Measurements from ENCODE around the gene ARL13B. TPM values are rescaled to one million over a fixed set of nuclear protein-coding genes. Genes with fewer than 3 reads are reported as not detected.

Gene ARL13B
- total and polyA plus RNA-seq, 2 donors (not counting 3 experiments of a cell fraction or from before 2014, with no cell fraction given), result 3.8 to 8.6 TPM

- POLR2A ChIA-PET, result no interaction called here
- Histone ChIP-seq H2AFZ (ENCODE audit: low read depth, low read length) (peak overlapping the region; percentile 44), H3K27me3 (ENCODE audit: control insufficient read depth in 2 of 2, insufficient read depth in 2 of 2, low read length in 2 of 2) (no peaks in the 10 kb centered on the region), H3K27ac (ENCODE audit: insufficient read depth, low read depth, low read length) (no peak overlapping the region), H3K4me1 (ENCODE audit: control insufficient read depth, extremely low read depth, insufficient read depth, low read length) (peaks cover 7% of the 10 kb centered on the region), H3K36me3 (ENCODE audit: control insufficient read depth in 2 of 2, extremely low read depth in 1 of 2, insufficient read depth in 2 of 2, low read length in 2 of 2) (peaks cover 0 to 6% of the 10 kb centered on the region in 2 experiments), H4K20me1 (replicated peaks; ENCODE audit: control insufficient read depth, extremely low read depth, insufficient read depth, low read length) (no peaks in the 10 kb centered on the region), H3K4me3 (replicated peaks in 1 of 3; ENCODE audit: insufficient read depth in 1 of 3, low read depth in 1 of 3, low read length in 3 of 3) (no peak overlapping the region), H3K79me2 (ENCODE audit: control insufficient read depth, insufficient read depth, low read length) (no peaks in the 10 kb centered on the region), H3K9me3 (replicated peaks; ENCODE audit: control insufficient read depth, insufficient read depth, low read length) (no peaks in the 10 kb centered on the region), H3K4me2 (ENCODE audit: insufficient read depth, low read length) (peak overlapping the region; percentile 24), H3K9ac (replicated peaks; ENCODE audit: extremely low read depth, insufficient read depth, low read length) (no peak overlapping the region), H3K9me1 (replicated peaks; ENCODE audit: control insufficient read depth, extremely low read depth, insufficient read depth, low read length) (no peaks in the 10 kb centered on the region)
- dilution Hi-C loops (cut with MboI; ENCODE audit: extremely low pct_ligation_motif_present, low sequenced_read_pairs) (no loop called here), intact Hi-C loops (cut with micrococcal nuclease) (no loop called here)
- DNase-seq (ENCODE audit: low read depth, low spot score), result peak; percentile 5
- FAIRE-seq, result no peak
- TF ChIP-seq POLR2AphosphoS5 (IDR thresholded peaks at IDR 0.05; ENCODE audit: insufficient read depth, low read depth, low read length), result no peak
- no peak for TF ChIP-seq JUN (IDR thresholded peaks at IDR 0.05; ENCODE audit: borderline replicate concordance, insufficient read depth, insufficient read length, low read depth)
- TF ChIP-seq MYC (IDR thresholded peaks at IDR 0.05; ENCODE audit: low read depth, low read length), result no peak
- TF ChIP-seq EZH2 (IDR thresholded peaks at IDR 0.05; ENCODE audit: borderline replicate concordance, low read depth, low read length, severe bottlenecking), result no peak
- TF ChIP-seq GATA2 (IDR thresholded peaks at IDR 0.05; ENCODE audit: insufficient read depth, insufficient read length, low read depth, low read length), result no peak
- TF ChIP-seq FOS (IDR thresholded peaks at IDR 0.05; ENCODE audit: borderline replicate concordance, insufficient read depth, low read length), result no peak
- no TSS peak for BruUV-seq (replicated peaks)
- CTCF ChIA-PET, result interaction anchor here (2.2 kb wide), 1 partner anchor 29 kb away, joined by 7 read pairs; no protein-coding TSS in a partner anchor
Measured at GRCh38 chr3:94098452-94098851, 118.5 kb downstream of the ARL13B start.

GRCh38 chr3:94099311-94099710, 119.4 kb downstream of the ARL13B start:
- TF ChIP-seq FOS (IDR thresholded peaks at IDR 0.05; ENCODE audit: borderline replicate concordance, insufficient read depth, low read length) (no peak), CTCF (IDR thresholded peaks at IDR 0.05; ENCODE audit: extremely low read depth in 1 of 2, insufficient read depth in 1 of 2, low read depth in 1 of 2, low read length in 2 of 2) (no peak), POLR2AphosphoS5 (IDR thresholded peaks at IDR 0.05; ENCODE audit: insufficient read depth, low read depth, low read length) (no peak), JUN (IDR thresholded peaks at IDR 0.05; ENCODE audit: borderline replicate concordance, insufficient read depth, insufficient read length, low read depth) (no peak), EZH2 (IDR thresholded peaks at IDR 0.05; ENCODE audit: borderline replicate concordance, low read depth, low read length, severe bottlenecking) (no peak), MYC (IDR thresholded peaks at IDR 0.05; ENCODE audit: low read depth, low read length) (no peak), GATA2 (IDR thresholded peaks at IDR 0.05; ENCODE audit: insufficient read depth, insufficient read length, low read depth, low read length) (no peak), MAX (IDR thresholded peaks at IDR 0.05; ENCODE audit: insufficient read depth, insufficient read length) (no peak), POLR2A (IDR thresholded peaks at IDR 0.05; ENCODE audit: low read depth, low read length) (no peak)
- no peak overlapping the region for H3K27ac ChIP-seq (ENCODE audit: insufficient read depth, low read depth, low read length)
- no peak overlapping the region for H3K9ac ChIP-seq (replicated peaks; ENCODE audit: extremely low read depth, insufficient read depth, low read length)
- no peaks in the 10 kb centered on the region for H3K9me1 ChIP-seq (replicated peaks; ENCODE audit: control insufficient read depth, extremely low read depth, insufficient read depth, low read length)
- POLR2A ChIA-PET, result no interaction called here
- no peaks in the 10 kb centered on the region for H3K27me3 ChIP-seq (ENCODE audit: control insufficient read depth in 2 of 2, insufficient read depth in 2 of 2, low read length in 2 of 2)
- H3K4me3 ChIP-seq (replicated peaks in 1 of 3; ENCODE audit: insufficient read depth in 1 of 3, low read depth in 1 of 3, low read length in 3 of 3), result no peak overlapping the region
- BruUV-seq (replicated peaks), result no TSS peak
- DNase-seq (ENCODE audit: low read depth, low spot score) (no peak), FAIRE-seq (no peak)
- H3K4me1 ChIP-seq (ENCODE audit: control insufficient read depth, extremely low read depth, insufficient read depth, low read length), result peaks cover 7% of the 10 kb centered on the region
- no peaks in the 10 kb centered on the region for H3K79me2 ChIP-seq (ENCODE audit: control insufficient read depth, insufficient read depth, low read length)
- H3K9me3 ChIP-seq (replicated peaks; ENCODE audit: control insufficient read depth, insufficient read depth, low read length), result no peaks in the 10 kb centered on the region
- dilution Hi-C loops (cut with MboI; ENCODE audit: extremely low pct_ligation_motif_present, low sequenced_read_pairs), result no loop called here
- H3K4me2 ChIP-seq (ENCODE audit: insufficient read depth, low read length), result no peak overlapping the region
- intact Hi-C loops (cut with micrococcal nuclease), result no loop called here
- CTCF ChIA-PET, result interaction anchor here (2.2 kb wide), 1 partner anchor 30 kb away, joined by 7 read pairs; no protein-coding TSS in a partner anchor
- no peaks in the 10 kb centered on the region for H4K20me1 ChIP-seq (replicated peaks; ENCODE audit: control insufficient read depth, extremely low read depth, insufficient read depth, low read length)
- H2AFZ ChIP-seq (ENCODE audit: low read depth, low read length), result no peak overlapping the region
- H3K36me3 ChIP-seq (ENCODE audit: control insufficient read depth in 2 of 2, extremely low read depth in 1 of 2, insufficient read depth in 2 of 2, low read length in 2 of 2), result peaks cover 0 to 6% of the 10 kb centered on the region in 2 experiments
